Measurements from ENCODE around the gene TRPV5.

GRCh38 chr7:142933624-142934023 is at the start of gene TRPV5:
- TF ChIP-seq CTCF (IDR thresholded peaks at IDR 0.05): no peak
- no peak for TF ChIP-seq POLR2A (IDR thresholded peaks at IDR 0.05)
